GM23338 (cell line): ENCODE data around the gene ARHGAP19. TPM values are rescaled to one million over a fixed set of nuclear protein-coding genes. Genes with fewer than 3 reads are reported as not detected.

ENCODE experiments used
- ATAC-seq: fragments of 200-7000 bp; cut with Tn5 transposase; 3 replicates; pipeline ENCODE4 v1.9.1; 2020
- DNase-seq: peaks from one replicate; pipeline ENCODE4 v3.0.0-alpha.2; 2015; ENCODE audit warnings: low spot score
- H2AFZ ChIP-seq: fragments of 200-600 bp; sonication (generic); 2 replicates; pipeline ENCODE4 v1.8.0; 2016; ENCODE audit warnings: antibody characterized with exemption, mild to moderate bottlenecking, moderate library complexity
- H3F3A ChIP-seq: fragments of 200-600 bp; sonication (generic); replicated peaks from 2 replicates; pipeline ENCODE4 v1.8.0; 2017; ENCODE audit warnings: antibody characterized with exemption, mixed run types, low read depth
- H3K27ac ChIP-seq: fragments of 200-600 bp; sonication (generic); 2 replicates; pipeline ENCODE4 v1.6.1; 2016; ENCODE audit warnings: low read depth
- H3K27me3 ChIP-seq: fragments of 200-600 bp; sonication (generic); 2 replicates; pipeline ENCODE4 v1.8.0; 2016; ENCODE audit warnings: mild to moderate bottlenecking, mixed run types, moderate library complexity; ENCODE audit not compliant: insufficient read depth
- H3K36me3 ChIP-seq: fragments of 200-600 bp; sonication (generic); 2 replicates; pipeline ENCODE4 v1.8.0; 2016; ENCODE audit warnings: mild to moderate bottlenecking; ENCODE audit not compliant: insufficient read depth
- H3K4me1 ChIP-seq: fragments of 200-600 bp; sonication (generic); 2 replicates; pipeline ENCODE4 v1.8.0; 2016; ENCODE audit warnings: mild to moderate bottlenecking, moderate library complexity; ENCODE audit not compliant: insufficient read depth
- H3K4me2 ChIP-seq: fragments of 200-600 bp; sonication (generic); 2 replicates; pipeline ENCODE4 v1.7.1; 2017; ENCODE audit warnings: mixed run types
- H3K4me3 ChIP-seq: fragments of 200-600 bp; sonication (generic); 2 replicates; pipeline ENCODE4 v1.6.1; 2016; ENCODE audit warnings: mixed run types
- H3K79me2 ChIP-seq: fragments of 200-600 bp; sonication (generic); replicated peaks from 2 replicates; pipeline ENCODE4 v1.8.0; 2017; ENCODE audit warnings: mild to moderate bottlenecking; ENCODE audit not compliant: insufficient read depth
- H3K9me2 ChIP-seq: fragments of 200-600 bp; sonication (generic); 2 replicates; pipeline ENCODE4 v1.8.0; 2017; ENCODE audit not compliant: insufficient read depth
- H4K20me1 ChIP-seq: fragments of 200-600 bp; sonication (generic); replicated peaks from 2 replicates; pipeline ENCODE4 v1.8.0; 2017; ENCODE audit warnings: mild to moderate bottlenecking; ENCODE audit not compliant: insufficient read depth
- H3K27ac Mint-ChIP-seq: 2 replicates; pipeline ENCODE4 v1.8.0; 2020; ENCODE audit warnings: inconsistent platforms, mild to moderate bottlenecking, moderate library complexity, mixed read lengths
- H3K27me3 Mint-ChIP-seq: 3 replicates; pipeline ENCODE4 v1.8.0; 2022; ENCODE audit warnings: low read depth, mild to moderate bottlenecking, moderate library complexity, mixed read lengths, inconsistent platforms; ENCODE audit not compliant: insufficient read depth, poor library complexity
- H3K36me3 Mint-ChIP-seq: 3 replicates; pipeline ENCODE4 v1.8.0; 2021; ENCODE audit warnings: low read depth, mild to moderate bottlenecking, inconsistent platforms, moderate library complexity, mixed read lengths
- H3K4me1 Mint-ChIP-seq: 3 replicates; pipeline ENCODE4 v1.8.0; 2020; ENCODE audit warnings: mild to moderate bottlenecking, inconsistent platforms, mixed read lengths
- H3K4me3 Mint-ChIP-seq: 3 replicates; pipeline ENCODE4 v1.8.0; 2021; ENCODE audit warnings: moderate library complexity, mild to moderate bottlenecking, inconsistent platforms, mixed read lengths
- H3K9me3 Mint-ChIP-seq: 3 replicates; pipeline ENCODE4 v1.8.0; 2020; ENCODE audit warnings: moderate library complexity, mild to moderate bottlenecking, inconsistent platforms, mixed read lengths
- CREB1 ChIP-seq: fragments of 250-450 bp; sonication (Bioruptor Pico); IDR thresholded peaks from 2 replicates; pipeline ENCODE4 v1.5.0; 2020; ENCODE audit warnings: low read depth, mild to moderate bottlenecking, moderate library complexity
- CTCF ChIP-seq, 2 experiments: fragments of 200-600 bp in 1 of 2; sonication (generic) in 1 of 2; conservative IDR thresholded peaks; 2 replicates each; pipeline versions ENCODE4 v1.5.1 to v1.6.1; 2016 to 2017; ENCODE audit warnings: antibody characterized with exemption in 2 of 2, low read depth in 2 of 2, mild to moderate bottlenecking in 2 of 2, moderate library complexity in 1 of 2
- EZH2 ChIP-seq: fragments of 200-600 bp; sonication (generic); IDR thresholded peaks from one replicate; pipeline ENCODE4 v1.8.0; 2017; ENCODE audit warnings: antibody characterized with exemption, mild to moderate bottlenecking, low read depth; ENCODE audit not compliant: unreplicated experiment
- EZH2phosphoT487 ChIP-seq: fragments of 200-600 bp; sonication (generic); IDR thresholded peaks from one replicate; pipeline ENCODE4 v1.8.1; 2018; ENCODE audit warnings: antibody characterized with exemption; ENCODE audit not compliant: unreplicated experiment
- JUNB ChIP-seq: IDR thresholded peaks from one replicate; pipeline ENCODE4 v1.6.1; 2016; ENCODE audit warnings: antibody characterized with exemption; ENCODE audit not compliant: unreplicated experiment
- NANOG ChIP-seq: IDR thresholded peaks from 2 replicates; pipeline ENCODE4 v1.6.1; 2016; ENCODE audit warnings: antibody characterized with exemption, borderline replicate concordance
- POLR2AphosphoS5 ChIP-seq: IDR thresholded peaks from 2 replicates; pipeline ENCODE4 v1.6.1; 2016; ENCODE audit warnings: antibody characterized with exemption, low read depth
- ZNF114 ChIP-seq: fragments of 250-450 bp; sonication (Bioruptor Pico); IDR thresholded peaks from 2 replicates; pipeline ENCODE4 v1.5.0; 2020; ENCODE audit warnings: mild to moderate bottlenecking, moderate library complexity
- ZNF331 ChIP-seq: fragments of 250-450 bp; sonication (Bioruptor Pico); IDR thresholded peaks from 2 replicates; pipeline ENCODE4 v1.5.0; 2020; ENCODE audit warnings: low read depth, mild to moderate bottlenecking, moderate library complexity
- polyA plus RNA-seq: library from polyadenylated mRNA; unstranded; fragments of >200 nt; fragmentation: Nextera tagmentation; extraction: Ambion mirVana; gene quantifications from 2 replicates; pipeline ENCODE4 v1.2.1, GENCODE V29; 2016
- total RNA-seq: library from RNA; depleted of rRNA; stranded (reverse); fragments of >200 nt; shearing (Covaris generic); gene quantifications from 2 replicates; pipeline ENCODE4 v1.2.3, GENCODE V29; 2014
- TF ChIP-seq, protein P1 (sequence below): IDR thresholded peaks from one replicate; pipeline ENCODE4 v1.6.1; 2018; ENCODE audit warnings: antibody characterized with exemption; ENCODE audit not compliant: unreplicated experiment
- TF ChIP-seq, protein P2 (sequence below): IDR thresholded peaks from 2 replicates; pipeline ENCODE4 v1.6.1; 2016; ENCODE audit warnings: antibody characterized with exemption

The ARHGAP19 gene
- total and polyA plus RNA-seq, 2 experiments from 2014 or later: 11.5 to 38.8 TPM

- TF ChIP-seq, protein P1, sequence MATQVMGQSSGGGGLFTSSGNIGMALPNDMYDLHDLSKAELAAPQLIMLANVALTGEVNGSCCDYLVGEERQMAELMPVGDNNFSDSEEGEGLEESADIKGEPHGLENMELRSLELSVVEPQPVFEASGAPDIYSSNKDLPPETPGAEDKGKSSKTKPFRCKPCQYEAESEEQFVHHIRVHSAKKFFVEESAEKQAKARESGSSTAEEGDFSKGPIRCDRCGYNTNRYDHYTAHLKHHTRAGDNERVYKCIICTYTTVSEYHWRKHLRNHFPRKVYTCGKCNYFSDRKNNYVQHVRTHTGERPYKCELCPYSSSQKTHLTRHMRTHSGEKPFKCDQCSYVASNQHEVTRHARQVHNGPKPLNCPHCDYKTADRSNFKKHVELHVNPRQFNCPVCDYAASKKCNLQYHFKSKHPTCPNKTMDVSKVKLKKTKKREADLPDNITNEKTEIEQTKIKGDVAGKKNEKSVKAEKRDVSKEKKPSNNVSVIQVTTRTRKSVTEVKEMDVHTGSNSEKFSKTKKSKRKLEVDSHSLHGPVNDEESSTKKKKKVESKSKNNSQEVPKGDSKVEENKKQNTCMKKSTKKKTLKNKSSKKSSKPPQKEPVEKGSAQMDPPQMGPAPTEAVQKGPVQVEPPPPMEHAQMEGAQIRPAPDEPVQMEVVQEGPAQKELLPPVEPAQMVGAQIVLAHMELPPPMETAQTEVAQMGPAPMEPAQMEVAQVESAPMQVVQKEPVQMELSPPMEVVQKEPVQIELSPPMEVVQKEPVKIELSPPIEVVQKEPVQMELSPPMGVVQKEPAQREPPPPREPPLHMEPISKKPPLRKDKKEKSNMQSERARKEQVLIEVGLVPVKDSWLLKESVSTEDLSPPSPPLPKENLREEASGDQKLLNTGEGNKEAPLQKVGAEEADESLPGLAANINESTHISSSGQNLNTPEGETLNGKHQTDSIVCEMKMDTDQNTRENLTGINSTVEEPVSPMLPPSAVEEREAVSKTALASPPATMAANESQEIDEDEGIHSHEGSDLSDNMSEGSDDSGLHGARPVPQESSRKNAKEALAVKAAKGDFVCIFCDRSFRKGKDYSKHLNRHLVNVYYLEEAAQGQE: no peak
- no peak for TF ChIP-seq EZH2phosphoT487
- no peak for TF ChIP-seq JUNB
- TF ChIP-seq POLR2AphosphoS5: no peak
- TF ChIP-seq, protein P2, sequence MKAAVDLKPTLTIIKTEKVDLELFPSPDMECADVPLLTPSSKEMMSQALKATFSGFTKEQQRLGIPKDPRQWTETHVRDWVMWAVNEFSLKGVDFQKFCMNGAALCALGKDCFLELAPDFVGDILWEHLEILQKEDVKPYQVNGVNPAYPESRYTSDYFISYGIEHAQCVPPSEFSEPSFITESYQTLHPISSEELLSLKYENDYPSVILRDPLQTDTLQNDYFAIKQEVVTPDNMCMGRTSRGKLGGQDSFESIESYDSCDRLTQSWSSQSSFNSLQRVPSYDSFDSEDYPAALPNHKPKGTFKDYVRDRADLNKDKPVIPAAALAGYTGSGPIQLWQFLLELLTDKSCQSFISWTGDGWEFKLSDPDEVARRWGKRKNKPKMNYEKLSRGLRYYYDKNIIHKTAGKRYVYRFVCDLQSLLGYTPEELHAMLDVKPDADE: no peak
- no peak for TF ChIP-seq EZH2
Measured at GRCh38 chr10:97182288-97182990, 110.0 kb downstream of the ARHGAP19 start (continued).

GRCh38 chr10:97180986-97181385 is 111.5 kb downstream of the ARHGAP19 start:
- Histone ChIP-seq H3K4me1 (no peaks in the 10 kb centered on the region; the same call in 1 of the 2 replicates), H3K27me3 (peaks cover 37% of the 10 kb centered on the region), H3F3A (no peaks in the 10 kb centered on the region; the same call in 1 of the 2 replicates), H2AFZ (no peak overlapping the region), H3K79me2 (no peaks in the 10 kb centered on the region), H3K27ac (no peak overlapping the region), H3K4me2 (no peak overlapping the region), H3K4me3 (no peak overlapping the region), H3K9me2 (no peaks in the 10 kb centered on the region), H4K20me1 (no peaks in the 10 kb centered on the region; the same call in 1 of the 2 replicates), H3K36me3 (no peaks in the 10 kb centered on the region)
- Mint-ChIP-seq H3K27me3 (peaks cover 31% of the 10 kb centered on the region), H3K27ac (no peak overlapping the region), H3K9me3 (no peaks in the 10 kb centered on the region), H3K36me3 (no peaks in the 10 kb centered on the region), H3K4me1 (peaks cover 16% of the 10 kb centered on the region), H3K4me3 (no peak overlapping the region)
- no peak for DNase-seq
- no peak for ATAC-seq
- TF ChIP-seq CREB1 (CRISPR knock-in tag) (no peak), CTCF (conservative IDR thresholded peaks at IDR 0.05; ENCODE audit: low read depth in 2 of 2) (no peak), ZNF114 (CRISPR knock-in tag) (no peak), JUNB (no peak), EZH2phosphoT487 (no peak), ZNF331 (CRISPR knock-in tag) (no peak), NANOG (no peak)
- TF ChIP-seq, protein P1: no peak
